ENCODE data around the gene ARFGAP3.

DNA sequence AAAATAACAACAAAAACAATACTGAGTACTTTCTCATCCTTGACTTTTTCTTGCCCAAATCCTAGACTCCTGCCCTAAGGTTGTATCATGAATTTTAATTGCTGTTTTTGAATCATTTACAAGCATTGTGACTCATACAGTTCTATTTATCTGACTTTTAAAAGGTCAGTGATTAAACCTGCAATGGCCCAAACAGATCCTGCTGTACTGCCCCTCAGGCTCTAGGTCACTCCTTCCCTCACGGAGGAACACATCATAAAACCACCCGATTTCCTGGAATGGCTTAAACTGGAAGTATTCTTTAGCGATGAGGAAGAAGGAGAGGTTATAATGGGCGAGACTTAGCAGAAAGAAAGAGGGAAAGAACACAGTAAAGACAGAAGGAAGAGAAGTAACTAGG lies 12.3 kb downstream of the ARFGAP3 start:
- no peak for TF ChIP-seq POLR2A (IDR thresholded peaks at IDR 0.05)
- TF ChIP-seq, protein P1, sequence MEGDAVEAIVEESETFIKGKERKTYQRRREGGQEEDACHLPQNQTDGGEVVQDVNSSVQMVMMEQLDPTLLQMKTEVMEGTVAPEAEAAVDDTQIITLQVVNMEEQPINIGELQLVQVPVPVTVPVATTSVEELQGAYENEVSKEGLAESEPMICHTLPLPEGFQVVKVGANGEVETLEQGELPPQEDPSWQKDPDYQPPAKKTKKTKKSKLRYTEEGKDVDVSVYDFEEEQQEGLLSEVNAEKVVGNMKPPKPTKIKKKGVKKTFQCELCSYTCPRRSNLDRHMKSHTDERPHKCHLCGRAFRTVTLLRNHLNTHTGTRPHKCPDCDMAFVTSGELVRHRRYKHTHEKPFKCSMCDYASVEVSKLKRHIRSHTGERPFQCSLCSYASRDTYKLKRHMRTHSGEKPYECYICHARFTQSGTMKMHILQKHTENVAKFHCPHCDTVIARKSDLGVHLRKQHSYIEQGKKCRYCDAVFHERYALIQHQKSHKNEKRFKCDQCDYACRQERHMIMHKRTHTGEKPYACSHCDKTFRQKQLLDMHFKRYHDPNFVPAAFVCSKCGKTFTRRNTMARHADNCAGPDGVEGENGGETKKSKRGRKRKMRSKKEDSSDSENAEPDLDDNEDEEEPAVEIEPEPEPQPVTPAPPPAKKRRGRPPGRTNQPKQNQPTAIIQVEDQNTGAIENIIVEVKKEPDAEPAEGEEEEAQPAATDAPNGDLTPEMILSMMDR (IDR thresholded peaks at IDR 0.05) = no peak
